GM19025 (cell line): Measurements from ENCODE around the gene EPB41L3.
"Not testable (repeated sequence)": the region's sequence is repeated elsewhere in the genome, so short reads cannot be mapped to it uniquely, and the experiment has no call there.

ENCODE experiments used
- ATAC-seq: cut with Tn5 transposase; IDR thresholded peaks from one replicate; pipeline ENCODE4 v1.9.1; 2021; ENCODE audit warnings: mild to moderate bottlenecking, low read depth, moderate library complexity; ENCODE audit not compliant: unreplicated experiment

Gene EPB41L3

DNA sequence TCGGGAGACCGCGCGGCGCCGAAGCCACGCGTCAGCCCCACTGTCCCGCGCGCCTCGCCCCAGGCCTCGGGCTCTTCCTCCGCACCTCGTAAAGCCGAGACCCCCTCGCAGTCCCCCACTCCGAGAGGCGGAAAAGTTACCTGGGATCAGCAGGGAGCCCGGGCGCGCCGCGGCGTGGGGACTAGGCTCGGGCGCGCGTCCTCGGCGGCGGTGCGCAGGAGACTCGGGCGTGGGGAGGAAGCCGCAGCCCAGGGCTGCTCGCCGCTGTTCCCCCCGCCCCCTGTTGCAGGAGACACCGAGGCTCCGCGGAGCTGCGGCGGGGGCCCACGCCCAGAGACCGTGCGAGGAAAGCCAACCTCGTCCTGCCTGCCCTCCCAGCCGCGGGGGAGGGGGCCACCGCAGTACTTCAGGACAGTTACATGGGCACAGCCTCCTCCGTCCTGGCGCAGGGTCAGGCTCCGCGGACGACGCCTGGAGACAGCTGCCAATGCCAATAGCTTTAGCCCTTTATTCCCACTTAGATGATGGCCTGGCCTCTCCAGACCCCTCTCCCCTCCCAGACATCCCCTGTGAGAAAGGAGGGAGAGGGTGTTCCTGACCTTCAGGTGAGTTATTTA lies at the start of gene EPB41L3:
EPB41L3 (minus strand) TSS at position 225 of the 617 bp plus-strand sequence. CDS start 54,814 bp downstream, outside the sequence.
- ATAC-seq: no peak

DNA sequence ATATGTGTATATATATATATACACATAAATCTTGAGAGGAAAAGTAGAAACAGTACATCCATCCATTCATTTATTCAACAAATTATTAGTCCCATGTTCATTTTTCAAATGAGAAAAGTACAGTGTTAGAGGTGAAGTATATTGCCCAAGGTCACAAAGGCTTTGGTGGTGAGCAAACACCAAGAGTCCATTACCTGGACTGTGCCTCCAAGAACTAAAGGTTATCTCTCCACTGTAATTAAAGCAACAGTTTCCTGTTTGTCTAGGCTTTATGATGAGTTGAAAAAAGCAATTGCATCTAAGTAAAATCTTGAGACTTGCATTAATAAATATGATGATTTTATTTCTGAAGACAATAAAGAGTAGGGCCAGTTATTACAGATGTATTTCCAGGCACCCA lies 44.7 kb upstream of the EPB41L3 start:
- no peak for ATAC-seq

DNA sequence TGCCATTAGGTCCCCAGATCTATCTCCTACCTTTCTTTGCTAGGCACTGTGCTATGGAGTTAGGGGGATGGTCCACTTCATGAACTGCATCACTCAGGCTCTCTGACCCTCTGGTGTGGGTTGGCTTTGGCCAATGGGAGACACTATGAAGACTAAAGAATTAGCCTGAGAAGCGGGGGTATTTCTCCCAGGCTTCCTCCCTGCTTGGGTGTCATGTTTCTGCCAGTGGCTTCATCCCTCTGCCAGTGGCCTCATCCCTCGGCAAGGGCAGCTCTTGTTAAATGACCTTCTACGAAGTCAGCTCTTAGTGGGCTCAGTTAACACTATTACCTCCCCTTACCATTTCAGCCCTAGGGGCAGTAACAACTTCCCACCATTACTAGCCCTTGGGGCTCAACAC lies 41.9 kb upstream of the EPB41L3 start:
- no peak for ATAC-seq

- ATAC-seq: no peak
Measured at GRCh38 chr18:5584746-5585417, 41.1 kb upstream of the EPB41L3 start.

- ATAC-seq: no peak
Measured at GRCh38 chr18:5582849-5583681, 39.3 kb upstream of the EPB41L3 start.

DNA sequence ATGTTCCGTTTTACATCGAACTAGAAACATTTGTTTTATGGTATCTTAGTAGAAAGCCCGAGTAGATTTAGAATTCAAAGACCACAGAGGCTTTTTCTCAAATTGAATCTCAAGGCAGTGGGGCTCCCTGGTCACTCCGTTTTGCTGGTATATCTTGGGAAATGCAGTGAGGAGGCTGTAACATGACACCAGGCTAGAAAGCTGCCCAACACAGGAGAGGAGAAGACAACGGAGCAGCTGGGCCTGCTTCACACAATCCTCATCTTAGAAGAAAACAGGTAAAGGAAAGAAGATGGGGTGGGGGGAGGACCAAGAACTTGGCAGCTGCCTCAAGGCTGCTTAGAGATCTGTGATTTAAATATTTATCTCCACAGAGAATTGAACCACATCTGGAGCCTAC lies 38.3 kb upstream of the EPB41L3 start:
- ATAC-seq: no peak

- no peak for ATAC-seq
Measured at GRCh38 chr18:5574843-5575242, 31.0 kb upstream of the EPB41L3 start.

- no peak for ATAC-seq
Measured at GRCh38 chr18:5571666-5572065, 27.9 kb upstream of the EPB41L3 start.

- ATAC-seq: not testable (repeated sequence)
Measured at GRCh38 chr18:5570613-5571012, 26.8 kb upstream of the EPB41L3 start.

- ATAC-seq: no peak
Measured at GRCh38 chr18:5568416-5568815, 24.6 kb upstream of the EPB41L3 start.

GRCh38 chr18:5558851-5559250 lies 15.1 kb upstream of the EPB41L3 start:
- ATAC-seq: no peak

DNA sequence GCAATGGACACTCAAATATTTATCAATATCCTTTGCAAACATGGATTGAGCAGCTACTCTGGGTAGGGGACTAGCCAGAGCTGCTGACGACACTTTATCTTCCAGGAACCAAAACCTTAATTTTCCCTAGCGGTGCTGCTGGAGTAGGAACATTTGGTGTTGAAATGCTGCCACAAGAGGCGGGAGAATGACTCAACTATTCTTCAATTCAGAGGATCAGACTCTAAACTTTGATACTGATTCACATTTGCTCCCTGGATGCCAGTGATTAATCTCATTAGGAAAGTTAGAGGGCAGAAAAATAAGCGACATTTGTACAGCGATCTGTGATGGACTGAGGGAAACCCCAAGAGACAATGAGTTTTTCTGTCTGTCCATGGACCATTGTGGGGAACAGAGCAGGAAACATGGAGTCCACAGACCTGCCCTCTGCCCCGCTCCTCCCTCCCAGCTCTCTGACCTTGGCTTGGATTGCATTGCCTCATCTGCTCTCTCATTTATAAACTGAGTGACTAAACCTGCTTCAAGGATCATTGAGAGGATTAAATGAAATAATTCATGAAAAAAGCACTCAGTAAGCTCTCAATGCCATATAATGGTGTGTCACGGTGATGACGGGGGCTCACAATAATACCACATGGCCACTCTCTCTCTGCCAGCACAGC lies 12.6 kb upstream of the EPB41L3 start:
- no peak for ATAC-seq

DNA sequence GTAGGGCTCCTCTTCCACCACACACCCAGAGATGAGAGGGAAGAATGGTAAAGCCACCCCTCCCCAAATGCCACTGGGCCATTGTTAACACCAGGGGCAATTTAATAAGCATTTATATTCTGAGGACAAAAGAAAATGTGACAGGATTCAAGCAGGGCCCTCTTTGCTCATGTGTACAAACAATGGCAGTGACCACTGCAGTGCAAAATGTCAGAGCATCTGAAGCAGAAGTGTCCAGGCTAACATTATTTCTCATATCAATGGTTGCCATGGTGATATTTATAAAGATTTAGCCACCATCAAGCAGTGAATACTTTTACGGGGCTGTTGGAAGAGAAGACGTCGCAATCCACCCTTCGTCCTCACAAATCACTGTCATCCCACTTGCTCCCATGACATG lies 10.8 kb upstream of the EPB41L3 start:
- no peak for ATAC-seq

GRCh38 chr18:5546660-5547059 lies 2.9 kb upstream of the EPB41L3 start:
- no peak for ATAC-seq

GRCh38 chr18:5543036-5543680 lies 639 bp downstream of the EPB41L3 start:
- ATAC-seq: no peak

DNA sequence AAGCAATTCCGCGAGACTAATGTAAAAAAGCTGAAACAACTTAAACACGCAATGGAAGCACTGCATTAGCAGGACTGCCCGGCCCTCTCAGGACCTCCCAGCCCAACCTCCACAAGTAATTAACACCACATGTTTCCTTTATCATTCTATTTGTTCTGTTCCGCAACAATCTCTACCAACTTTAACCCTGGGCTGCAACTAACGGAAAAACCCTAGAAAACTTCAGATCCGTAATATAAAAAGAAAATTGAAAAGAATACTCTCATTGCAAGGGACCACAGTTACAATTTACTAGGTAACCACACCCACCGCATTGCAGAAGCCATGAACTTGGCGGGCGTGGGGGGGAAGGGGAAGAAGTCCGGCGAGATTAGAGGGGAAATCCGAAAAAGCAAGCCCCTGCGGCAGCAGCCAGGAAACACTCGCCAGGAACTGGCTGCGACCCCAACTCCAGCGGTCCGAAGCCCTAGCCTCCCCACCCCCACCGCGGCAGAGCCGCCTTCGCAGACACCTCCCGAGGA lies 1.2 kb downstream of the EPB41L3 start:
- no peak for ATAC-seq

DNA sequence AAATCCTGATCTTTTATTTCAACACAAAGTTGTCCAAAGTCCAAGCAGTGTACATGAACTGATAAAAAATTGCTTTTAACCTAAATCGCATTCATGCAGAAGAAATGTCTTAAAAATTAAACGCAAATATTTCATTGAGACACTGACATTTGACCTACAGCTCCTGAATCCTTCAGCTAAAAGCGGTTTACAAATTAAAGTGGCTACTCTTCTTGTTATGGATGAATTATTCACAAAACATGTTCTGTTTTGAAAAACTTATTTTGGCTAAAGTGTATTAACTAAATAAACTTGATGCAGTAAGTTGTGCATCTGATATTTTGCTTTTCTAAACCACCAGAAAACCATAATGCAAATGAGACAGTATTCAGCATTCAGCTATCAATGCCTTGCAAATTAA lies 2.2 kb downstream of the EPB41L3 start:
- no peak for ATAC-seq

DNA sequence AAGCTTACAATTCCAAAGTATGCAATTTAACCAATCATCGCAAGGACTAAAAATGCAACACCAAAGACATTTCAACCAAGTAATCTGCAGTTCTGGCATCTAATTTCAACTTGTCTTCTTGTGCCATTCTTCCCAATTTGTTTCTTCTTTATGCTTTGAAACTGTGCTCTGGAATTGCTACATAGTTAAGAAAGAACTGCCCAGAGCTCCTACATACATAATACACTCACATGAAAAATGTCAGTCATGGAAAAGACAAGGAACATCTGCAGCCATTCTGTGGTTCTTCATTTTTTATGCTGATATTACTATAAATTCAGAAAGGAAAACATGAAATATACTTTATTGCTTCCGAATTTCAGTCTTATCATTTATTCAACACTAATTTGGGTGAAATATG lies 4.4 kb downstream of the EPB41L3 start:
- no peak for ATAC-seq

DNA sequence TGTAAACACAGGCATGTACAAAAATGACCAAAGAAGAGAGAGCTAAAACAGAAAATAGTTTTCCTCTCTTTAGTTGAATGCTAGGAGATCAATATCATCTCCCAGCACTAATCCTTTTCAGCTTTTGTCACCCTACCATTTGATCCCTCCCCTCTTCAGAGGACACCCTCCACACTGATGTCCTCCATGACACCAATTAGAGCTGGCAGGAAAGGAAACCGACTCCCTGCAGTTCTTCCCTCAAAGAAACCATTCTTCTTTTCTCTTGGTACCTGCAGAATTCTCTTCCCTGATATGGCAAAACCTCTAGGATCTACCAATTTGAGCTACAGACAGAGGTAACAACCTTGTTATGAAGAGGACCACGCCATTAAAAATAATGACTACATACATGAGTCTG lies 5.3 kb downstream of the EPB41L3 start:
- ATAC-seq: no peak

GRCh38 chr18:5537860-5538259 lies 5.9 kb downstream of the EPB41L3 start:
- ATAC-seq: no peak
